GM19043 (cell line): ENCODE data around the gene SIRT3.

Source experiments
- ATAC-seq: cut with Tn5 transposase; IDR thresholded peaks from one replicate; pipeline ENCODE4 v1.9.1; 2021; ENCODE audit warnings: low read depth; ENCODE audit not compliant: unreplicated experiment

SIRT3 gene

DNA sequence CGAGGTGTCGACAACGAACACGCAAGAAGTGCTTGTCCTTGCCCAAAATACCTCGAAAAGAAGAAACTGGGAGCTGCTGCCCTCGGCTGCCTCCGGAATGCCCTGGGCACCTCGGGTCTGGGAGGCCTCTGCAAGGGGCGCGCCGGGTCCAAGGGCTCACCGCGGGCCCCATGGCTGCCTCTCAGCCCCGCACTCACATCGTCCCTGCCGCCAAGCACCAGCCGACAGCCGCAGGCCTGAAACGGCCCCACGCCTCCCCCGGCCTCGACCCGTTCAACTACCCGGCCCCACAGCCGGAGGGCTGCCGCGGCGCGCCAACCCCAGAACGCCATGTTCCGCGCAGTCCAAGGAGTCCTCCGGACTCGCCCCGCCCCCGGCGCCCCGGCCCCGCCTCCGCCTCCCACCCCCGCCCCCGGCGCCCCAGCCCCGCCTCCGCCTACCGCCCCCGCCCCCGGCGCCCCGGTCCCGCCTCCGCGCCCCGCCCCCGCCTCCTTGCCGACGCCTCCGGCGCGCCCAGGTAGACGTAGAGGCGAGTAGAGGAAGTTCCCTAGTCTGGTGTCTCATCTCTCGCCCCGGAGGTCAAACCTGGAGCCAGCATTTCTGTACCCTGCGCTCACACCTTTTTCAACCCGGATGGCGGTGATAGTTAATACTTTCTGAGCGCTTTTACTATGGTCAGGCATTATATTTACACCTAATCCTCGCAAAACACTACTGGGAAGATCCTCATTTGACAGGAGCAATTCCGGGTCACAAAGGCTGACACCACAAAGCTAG, at the start of gene SIRT3:
Gene SIRT3, minus strand, starts transcription at position 346 of the 777 bp plus-strand sequence. Its CDS starts 14 bp downstream, at position 332.
- ATAC-seq, result peak; percentile 76

DNA sequence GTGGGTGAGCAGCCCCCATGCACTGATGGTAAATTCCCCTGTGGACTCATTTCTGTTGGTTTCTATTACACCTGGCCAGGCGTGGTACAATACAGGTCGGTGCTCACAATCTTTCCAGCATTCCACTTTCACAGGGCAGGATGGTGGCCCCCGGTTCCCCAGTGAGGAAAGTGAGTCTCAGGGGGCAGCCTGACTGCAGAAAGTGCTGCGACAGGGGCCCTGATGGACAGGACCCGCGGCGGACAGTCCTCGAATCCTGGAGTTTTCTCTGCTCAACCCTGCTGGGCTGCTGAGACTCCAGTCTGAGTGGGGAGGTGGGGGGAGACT, 49.7 kb upstream of the SIRT3 start:
- no peak for ATAC-seq

DNA sequence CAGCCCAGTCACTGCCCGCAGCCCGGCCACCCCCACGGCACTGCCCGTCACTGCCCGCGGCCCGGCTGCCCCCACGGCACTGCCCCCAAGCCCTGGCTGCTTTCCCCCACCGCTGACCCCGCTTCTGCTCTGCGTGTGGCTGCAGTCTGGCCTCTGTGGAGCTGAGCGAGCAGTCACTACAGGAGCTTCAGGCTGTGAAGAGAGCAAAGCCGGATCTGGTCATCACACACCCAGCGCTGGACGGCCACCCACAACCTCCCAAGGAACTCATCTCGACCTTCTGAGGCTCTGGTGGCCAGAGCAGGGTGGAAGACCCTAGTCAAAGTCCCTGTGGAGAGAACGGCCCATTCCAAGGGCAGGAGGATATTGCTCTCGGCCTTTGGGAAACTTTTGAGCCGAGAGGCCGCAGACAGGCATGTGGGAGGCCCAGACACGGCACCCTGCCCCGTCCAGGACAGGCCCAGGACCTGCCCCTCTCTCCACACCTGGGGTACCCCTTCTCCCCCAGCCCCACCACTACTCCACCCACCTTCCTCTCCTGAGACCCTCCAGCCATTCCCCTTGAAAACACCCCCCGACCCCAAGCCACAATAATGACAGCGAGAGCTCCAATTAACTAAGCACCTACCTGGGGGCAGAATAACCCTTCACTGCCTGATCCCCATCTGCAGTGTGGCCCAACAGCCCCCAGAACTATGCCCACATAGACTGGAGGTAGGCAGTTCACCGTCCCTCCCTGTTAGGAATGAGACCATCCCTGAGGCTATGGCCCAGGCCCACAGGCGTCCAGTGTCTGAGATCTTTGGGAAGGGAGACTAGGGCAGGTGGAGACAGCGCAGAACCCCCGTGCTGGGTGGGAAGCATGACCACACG, 49.1 kb upstream of the SIRT3 start:
- no peak for ATAC-seq

DNA sequence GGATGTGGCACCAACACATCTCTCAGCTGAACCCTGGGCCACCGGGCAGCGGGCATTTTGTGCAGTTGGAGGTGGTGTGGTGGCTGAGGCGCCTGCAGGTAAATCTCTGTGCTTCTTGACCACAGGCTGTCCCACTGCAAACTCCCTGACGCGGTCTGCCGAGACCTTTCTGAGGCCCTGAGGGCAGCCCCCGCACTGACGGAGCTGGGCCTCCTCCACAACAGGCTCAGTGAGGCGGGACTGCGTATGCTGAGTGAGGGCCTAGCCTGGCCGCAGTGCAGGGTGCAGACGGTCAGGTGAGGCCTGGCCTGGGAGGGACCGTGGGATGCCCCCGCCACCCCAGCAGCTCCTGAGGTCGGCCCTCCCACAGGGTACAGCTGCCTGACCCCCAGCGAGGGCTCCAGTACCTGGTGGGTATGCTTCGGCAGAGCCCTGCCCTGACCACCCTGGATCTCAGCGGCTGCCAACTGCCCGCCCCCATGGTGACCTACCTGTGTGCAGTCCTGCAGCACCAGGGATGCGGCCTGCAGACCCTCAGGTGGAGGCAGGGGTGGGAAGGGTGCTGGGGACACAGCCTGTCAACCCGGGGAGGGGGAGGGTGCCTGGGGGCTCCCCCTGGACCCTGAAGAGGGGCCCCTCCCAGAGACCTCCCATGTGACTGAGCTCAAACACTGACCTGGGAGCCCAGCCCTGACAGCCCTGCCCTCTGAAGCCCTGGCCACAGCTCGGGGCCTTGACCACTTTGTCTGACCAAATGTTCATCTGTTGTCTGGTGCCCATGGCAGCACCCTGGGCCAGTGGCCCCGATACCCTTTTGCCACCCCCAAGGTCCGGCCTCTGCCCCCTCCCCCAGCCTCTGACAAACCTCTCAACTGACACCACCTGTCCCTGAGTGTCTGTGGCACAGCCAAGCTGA, 48.2 kb upstream of the SIRT3 start:
- no peak for ATAC-seq

DNA sequence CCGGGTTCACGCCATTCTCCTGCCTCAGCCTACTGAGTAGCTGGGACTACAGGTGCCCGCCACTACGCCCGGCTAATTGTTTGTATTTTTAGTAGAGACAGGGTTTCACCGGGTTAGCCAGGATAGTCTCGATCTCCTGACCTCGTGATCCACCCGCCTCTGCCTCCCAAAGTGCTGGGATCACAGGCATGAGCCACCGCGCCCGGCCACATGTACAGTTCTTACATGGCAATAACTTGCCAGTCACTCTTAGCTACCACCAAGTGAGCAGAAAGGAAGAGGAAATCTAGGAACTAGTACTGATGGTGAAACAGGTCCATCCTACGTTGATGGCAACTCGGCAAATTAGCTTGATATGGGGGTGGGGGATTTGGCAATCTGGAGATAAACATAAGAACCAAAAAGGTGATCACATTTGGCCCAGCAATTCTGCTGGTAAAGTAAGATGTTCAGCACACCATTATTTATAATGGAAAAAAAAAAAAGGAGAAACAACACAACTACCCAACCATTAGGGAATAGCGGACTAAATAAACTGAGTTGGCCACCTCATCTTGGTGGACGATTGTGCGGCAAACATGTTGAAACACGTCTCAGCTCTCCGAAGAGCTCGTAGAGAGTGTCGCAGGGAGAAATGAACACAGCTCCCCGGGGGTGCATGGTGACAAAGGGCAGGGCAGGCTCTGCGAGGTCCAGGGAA, 47.4 kb upstream of the SIRT3 start:
- ATAC-seq, result no peak

DNA sequence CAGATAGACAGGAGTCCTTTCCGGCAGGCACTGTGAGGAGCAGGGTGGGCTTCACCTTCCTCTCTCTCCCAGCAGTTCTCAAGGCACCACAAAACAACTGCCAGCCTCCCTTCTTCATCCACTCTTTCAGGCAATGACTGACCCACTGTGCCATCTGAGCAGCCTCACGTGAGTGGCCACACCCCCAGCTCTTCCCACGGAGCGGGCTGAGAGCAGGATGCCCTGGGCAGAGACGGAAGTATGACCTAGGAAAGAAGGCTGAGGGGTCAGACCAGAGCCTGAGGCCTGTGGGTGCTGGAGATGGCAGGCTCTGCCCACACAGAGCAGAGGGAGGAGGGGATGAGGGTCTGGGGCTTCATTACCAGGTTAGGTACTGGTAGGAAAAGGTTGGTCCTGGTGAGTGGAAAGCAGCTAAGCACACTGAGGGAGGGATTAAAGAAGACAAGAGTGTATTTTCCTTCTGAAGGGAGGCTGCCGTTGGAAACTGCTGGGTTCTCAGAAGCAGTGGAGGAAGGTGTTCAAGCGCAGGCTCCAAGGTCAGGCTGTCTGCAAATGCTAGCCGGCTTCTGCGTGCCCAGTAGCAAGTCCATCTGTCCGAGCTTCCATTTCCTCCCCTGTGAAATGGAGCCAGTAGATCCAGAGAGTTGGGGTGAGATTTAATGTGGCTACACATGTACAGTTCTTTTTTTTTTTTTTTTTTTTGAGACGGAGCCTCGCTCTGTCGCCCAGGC, 46.7 kb upstream of the SIRT3 start:
- ATAC-seq, result no peak

DNA sequence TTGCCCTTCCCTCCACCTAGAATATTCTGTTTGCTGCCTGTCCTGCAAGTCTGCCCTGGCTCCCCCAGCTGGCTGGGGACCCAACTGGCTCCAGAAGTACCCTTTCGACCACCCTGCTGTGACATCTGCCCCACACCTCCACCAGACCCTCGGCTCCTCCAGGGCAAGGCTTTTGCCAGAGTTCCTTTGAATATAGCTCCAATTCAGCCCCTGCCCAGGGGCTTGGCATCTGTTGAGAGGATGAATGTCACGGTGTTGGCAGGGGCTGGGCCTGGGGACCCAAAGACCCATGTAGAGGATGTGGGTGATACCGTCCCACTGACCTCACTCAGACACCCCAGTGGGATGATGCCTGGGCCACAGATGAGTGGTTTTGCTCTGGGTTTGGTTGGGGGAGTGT, 46.0 kb upstream of the SIRT3 start:
- no peak for ATAC-seq

DNA sequence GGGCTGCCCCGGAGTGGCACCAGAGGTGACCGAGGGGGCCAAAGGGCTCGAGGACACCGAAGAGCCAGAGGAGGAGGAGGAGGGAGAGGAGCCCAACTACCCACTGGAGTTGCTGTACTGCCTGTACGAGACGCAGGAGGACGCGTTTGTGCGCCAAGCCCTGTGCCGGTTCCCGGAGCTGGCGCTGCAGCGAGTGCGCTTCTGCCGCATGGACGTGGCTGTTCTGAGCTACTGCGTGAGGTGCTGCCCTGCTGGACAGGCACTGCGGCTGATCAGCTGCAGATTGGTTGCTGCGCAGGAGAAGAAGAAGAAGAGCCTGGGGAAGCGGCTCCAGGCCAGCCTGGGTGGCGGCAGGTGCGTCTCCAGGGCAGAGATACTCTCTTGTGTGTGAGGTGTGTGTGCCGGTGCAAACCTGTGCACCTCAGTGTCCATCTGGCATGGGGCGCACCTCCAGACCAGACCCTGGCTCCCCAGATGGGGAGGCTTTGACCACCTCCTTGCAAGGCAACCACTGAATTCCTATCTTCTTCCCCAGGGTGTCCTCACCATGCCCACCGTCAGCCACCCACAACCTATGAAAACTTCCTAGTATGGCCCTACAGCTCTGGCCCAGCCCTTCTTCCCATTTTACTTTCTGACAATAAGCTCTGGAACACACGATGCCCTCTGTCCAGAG, 45.5 kb upstream of the SIRT3 start:
- no peak for ATAC-seq

DNA sequence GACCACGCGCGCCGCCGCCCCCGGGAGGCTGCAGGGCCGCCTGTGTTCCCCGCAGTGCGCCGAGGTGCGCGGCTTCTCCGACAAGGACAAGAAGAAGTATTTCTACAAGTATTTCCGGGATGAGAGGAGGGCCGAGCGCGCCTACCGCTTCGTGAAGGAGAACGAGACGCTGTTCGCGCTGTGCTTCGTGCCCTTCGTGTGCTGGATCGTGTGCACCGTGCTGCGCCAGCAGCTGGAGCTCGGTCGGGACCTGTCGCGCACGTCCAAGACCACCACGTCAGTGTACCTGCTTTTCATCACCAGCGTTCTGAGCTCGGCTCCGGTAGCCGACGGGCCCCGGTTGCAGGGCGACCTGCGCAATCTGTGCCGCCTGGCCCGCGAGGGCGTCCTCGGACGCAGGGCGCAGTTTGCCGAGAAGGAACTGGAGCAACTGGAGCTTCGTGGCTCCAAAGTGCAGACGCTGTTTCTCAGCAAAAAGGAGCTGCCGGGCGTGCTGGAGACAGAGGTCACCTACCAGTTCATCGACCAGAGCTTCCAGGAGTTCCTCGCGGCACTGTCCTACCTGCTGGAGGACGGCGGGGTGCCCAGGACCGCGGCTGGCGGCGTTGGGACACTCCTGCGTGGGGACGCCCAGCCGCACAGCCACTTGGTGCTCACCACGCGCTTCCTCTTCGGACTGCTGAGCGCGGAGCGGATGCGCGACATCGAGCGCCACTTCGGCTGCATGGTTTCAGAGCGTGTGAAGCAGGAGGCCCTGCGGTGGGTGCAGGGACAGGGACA, 44.8 kb upstream of the SIRT3 start:
- ATAC-seq, result no peak

DNA sequence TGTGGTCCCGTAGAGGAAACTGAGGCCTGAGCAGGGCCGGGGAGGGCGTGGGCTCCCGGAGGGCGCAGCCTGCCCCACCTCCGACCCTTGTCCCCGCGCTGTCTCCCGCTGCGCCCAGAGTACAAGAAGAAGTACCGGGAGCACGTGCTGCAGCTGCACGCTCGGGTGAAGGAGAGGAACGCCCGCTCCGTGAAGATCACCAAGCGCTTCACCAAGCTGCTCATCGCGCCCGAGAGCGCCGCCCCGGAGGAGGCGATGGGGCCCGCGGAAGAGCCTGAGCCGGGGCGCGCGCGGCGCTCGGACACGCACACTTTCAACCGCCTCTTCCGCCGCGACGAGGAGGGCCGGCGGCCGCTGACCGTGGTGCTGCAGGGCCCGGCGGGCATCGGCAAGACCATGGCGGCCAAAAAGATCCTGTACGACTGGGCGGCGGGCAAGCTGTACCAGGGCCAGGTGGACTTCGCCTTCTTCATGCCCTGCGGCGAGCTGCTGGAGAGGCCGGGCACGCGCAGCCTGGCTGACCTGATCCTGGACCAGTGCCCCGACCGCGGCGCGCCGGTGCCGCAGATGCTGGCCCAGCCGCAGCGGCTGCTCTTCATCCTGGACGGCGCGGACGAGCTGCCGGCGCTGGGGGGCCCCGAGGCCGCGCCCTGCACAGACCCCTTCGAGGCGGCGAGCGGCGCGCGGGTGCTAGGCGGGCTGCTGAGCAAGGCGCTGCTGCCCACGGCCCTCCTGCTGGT, 44.0 kb upstream of the SIRT3 start:
- ATAC-seq, result no peak

DNA sequence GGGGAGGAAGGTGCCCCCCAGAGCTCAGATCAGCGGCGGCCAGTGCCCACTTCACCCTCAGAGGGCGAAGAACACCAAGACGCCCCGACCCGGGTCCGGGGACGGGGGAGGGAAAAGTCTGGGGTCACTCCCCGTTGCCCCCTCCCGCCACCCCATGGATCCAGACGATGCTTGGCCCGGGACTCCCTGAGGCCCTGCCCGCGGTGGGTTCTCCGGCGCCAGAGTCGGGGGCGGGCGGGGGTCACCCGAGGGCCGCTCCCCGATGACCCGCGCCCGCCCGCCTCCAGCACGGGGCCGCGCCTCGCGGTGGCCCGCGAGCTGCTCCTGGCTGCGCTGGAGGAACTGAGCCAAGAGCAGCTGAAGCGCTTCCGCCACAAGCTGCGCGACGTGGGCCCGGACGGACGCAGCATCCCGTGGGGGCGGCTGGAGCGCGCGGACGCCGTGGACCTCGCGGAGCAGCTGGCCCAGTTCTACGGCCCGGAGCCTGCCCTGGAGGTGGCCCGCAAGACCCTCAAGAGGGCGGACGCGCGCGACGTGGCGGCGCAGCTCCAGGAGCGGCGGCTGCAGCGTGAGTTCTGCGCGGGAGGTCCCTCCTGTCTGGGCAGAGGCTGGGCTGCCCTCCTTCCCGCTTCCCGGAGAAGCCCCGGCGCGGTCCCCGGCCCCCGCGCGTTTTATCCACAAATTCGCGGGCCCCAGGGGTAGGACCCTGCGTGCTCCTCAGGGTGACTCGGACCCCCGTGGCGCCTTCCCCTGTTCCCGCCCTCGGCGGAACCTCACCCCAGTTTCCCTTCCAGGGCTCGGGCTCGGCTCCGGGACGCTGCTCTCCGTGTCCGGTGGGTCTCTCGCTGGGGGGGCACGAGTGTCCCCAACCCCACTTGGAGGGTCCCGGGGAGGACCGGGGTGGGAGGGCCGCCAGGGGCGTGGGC, 43.2 kb upstream of the SIRT3 start:
- no peak for ATAC-seq

DNA sequence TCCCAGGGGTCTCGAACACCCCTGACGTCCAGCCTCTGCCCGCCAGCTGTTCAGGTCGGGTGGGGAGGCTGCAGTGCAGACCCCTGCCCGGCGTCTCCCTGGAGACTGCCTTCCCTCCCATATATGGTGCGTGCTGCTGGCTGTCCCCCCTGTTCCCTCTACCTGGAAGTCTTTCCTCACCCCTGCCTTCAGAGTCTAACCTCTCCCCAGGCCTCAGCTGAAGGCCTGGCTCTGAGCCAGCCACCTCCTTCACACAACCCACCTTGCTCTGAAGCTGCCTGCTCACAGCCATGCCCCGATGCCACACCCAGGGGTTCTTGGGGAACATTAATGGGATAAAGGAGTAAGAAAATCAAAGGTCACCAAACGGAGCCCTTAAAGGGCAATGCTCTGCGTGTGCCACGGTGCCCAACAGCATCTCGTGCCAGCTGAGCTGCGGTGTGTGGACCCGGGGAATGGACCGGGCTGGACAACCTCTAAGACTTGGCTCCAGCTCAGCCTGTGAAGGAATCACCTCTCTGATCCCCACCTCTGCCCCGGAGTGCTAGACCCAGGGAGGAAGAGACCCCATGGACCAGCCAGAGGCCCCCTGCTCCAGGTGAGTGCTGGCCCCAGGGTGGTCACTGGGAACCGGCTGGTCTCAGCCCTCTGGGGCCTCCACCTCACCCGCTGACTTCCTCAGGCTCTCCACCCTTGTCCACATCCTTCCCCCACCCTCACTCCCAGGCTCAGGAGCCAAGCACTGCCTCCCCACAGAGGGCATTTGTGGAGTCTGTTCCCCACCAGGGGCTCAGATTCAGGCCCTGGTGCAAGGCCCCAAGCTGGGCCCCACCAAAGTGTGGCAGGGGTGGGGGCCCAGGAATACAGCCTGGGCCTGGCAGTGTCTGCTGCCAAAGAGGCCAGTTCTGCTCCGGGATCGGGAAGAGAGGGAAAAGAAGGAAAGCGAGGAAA, 42.1 kb upstream of the SIRT3 start, which contains the start of gene NLRP6:
Gene NLRP6, plus strand, starts transcription at position 407 of the 951 bp plus-strand sequence. Its CDS starts 163 bp downstream, at position 570.
- ATAC-seq, result no peak

DNA sequence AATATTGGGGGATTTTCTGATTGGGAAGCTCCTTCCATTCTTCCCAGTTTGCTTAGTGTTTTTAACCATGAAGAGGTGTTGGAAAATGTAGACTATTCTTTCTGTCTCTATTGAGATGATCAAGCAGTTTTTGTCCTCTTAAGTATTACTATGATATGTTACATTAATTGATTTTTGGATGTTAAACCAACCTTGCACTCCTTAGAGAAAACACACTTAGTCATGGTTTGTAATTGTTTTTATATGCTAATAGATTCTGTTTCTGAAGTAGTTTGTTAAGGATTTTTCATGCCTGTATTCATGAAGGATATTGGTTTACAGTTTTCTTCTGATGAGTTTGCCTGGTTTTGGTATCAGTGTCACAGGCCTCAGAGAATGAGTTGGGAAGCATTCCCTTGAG, 40.1 kb upstream of the SIRT3 start:
- ATAC-seq, result no peak

DNA sequence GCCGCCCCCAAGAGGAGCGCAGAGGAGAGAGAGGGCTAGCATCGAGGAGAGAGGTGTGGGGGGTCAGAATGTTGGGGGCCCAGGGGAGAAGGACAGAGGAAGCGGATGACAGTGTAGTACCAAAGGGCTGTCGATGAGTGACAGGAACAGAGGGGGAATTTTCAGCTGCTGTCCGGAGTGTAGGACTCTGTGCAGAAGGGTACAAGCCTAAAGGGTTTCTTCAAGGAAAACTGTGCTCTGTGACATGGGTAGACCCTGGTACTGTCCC, 36.7 kb upstream of the SIRT3 start:
- ATAC-seq, result no peak

DNA sequence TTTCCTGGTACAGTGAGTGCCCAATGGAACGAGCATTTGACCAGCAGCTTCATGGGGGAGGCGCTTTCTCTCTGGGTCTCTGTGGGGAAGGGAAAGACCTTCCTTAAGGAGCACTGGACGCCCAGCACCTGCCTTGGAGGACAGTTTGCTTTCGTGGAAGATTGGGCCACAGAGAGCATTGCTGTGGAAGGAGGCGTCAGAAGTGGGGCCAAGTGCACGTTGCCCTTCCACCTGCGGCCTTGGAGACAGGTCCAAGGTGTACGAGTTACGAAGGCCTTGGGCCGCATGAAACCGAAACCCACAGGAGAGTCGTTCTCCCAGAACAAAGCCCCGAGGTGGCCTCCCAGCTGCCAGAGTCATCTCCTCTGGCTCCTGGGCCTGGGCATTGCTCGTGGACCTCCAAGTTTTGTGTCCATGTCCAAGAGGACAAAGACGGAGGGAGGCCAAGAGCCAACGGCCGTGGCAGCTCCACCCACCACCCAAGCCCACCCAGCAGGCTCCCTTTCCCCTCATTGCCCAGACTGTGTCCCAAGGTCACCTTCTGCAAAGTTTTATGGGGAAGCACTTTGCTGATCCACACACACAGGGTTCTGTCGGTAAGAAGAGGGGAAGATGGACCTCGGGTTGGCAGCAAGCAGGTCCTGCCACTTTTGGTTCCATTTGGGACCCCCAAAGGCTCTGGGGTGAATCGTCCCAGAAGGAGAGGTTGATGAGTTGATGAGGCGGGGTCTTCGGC, 36.2 kb upstream of the SIRT3 start:
- ATAC-seq, result no peak
